Bronchial epithelial cell (primary cell): ENCODE data around the gene USP21. TPM values are rescaled to one million over a fixed set of nuclear protein-coding genes. Genes with fewer than 3 reads are reported as not detected.

Experiments
- DNase-seq: peaks from one replicate; pipeline ENCODE4 v3.0.0-alpha.2; 2010; ENCODE audit warnings: low read depth
- FAIRE-seq: peaks from 2 replicates; lab custom pipeline; 2011; peaks lifted over from hg19 to GRCh38; lab: Jason Lieb, UNC
- H3K27me3 ChIP-seq: 2 replicates; pipeline ENCODE4 v1.5.1; 2011; ENCODE audit warnings: low read length; ENCODE audit not compliant: control insufficient read depth, insufficient read depth
- H3K36me3 ChIP-seq: 2 replicates; pipeline ENCODE4 v1.5.1; 2011; ENCODE audit warnings: low read length; ENCODE audit not compliant: control insufficient read depth, insufficient read depth
- H3K4me3 ChIP-seq: 2 replicates; pipeline ENCODE4 v1.5.1; 2011; ENCODE audit warnings: mild to moderate bottlenecking, low read depth, low read length, control low read depth
- CTCF ChIP-seq: IDR thresholded peaks from 2 replicates; pipeline ENCODE4 v1.5.1; 2011; ENCODE audit warnings: mild to moderate bottlenecking, moderate library complexity, low read length, control low read depth, inconsistent platforms; ENCODE audit not compliant: insufficient read depth, severe bottlenecking
- total RNA-seq: library from RNA; depleted of rRNA; stranded (reverse); fragments of >200 nt; gene quantifications from 2 replicates; pipeline ENCODE4 v1.2.1, GENCODE V29; 2014

The USP21 gene
- total RNA-seq, 1 donor from 2014 or later = 3.9 TPM

- DNase-seq (peak; percentile 57), FAIRE-seq (no peak)
- Histone ChIP-seq H3K27me3 (no peaks in the 10 kb centered on the region), H3K36me3 (no peaks in the 10 kb centered on the region), H3K4me3 (no peak overlapping the region)
- peak; percentile 39 for TF ChIP-seq CTCF
These were observed 19.5 kb upstream of the USP21 start for GRCh38 chr1:161139766-161140165.

DNA sequence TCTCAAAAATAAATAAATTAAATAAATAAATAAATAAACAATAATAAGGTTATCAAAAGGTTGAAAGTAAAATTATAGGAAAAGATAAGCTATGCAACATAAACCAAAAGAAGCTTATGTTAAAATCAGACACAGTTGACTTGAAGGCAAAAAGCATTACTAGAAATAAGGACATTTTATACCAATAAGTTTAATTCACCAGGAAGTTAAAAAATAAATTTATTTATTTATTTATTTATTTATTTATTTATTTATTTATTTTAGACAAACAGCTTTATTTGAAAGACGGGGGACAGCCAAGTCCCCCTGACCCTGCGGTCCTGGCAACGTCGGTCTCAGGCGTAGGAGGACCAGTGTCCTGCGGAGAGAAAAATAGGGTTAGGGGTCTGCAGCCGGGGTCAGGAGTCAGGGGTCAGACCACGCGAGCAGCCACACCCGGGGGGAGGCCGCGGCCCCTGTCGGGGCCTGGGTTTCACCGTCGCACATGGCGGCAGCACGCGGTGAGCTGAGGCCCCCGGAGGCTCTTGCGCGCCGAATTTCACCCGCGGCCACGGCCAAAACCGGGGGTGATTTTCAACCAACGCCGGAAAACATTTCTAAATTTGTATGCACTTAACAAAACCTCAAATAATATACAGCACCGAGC is 18.4 kb upstream of the USP21 start:
- Histone ChIP-seq H3K4me3 (no peak overlapping the region), H3K27me3 (no peaks in the 10 kb centered on the region), H3K36me3 (no peaks in the 10 kb centered on the region)
- no peak for TF ChIP-seq CTCF
- FAIRE-seq (no peak), DNase-seq (no peak)

GRCh38 chr1:161145832-161146231 is 13.5 kb upstream of the USP21 start:
- DNase-seq (no peak), FAIRE-seq (no peak)
- no peaks in the 10 kb centered on the region for H3K36me3 ChIP-seq
- no peak overlapping the region for H3K4me3 ChIP-seq
- TF ChIP-seq CTCF = no peak
- no peaks in the 10 kb centered on the region for H3K27me3 ChIP-seq

DNA sequence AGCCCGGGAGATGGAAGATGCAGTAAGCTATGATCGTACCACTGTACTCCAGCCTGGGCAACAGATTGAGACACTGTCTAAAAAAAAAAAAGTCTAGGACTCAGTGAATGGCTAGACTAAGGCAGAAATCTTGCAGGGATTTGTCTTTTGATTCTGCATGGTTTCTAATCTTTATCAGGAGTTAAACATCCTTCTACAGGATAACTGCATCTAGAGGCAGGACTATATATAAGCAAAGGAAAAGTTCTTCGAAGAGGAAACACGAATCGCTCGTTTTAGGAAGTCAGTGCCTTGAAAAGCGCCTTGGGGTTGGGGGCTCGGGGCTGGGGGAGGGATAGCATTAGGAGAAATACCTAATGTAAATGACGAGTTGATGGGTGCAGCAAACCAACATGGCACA is 6.1 kb upstream of the USP21 start:
- H3K27me3 ChIP-seq = no peaks in the 10 kb centered on the region
- TF ChIP-seq CTCF = no peak
- no peaks in the 10 kb centered on the region for H3K36me3 ChIP-seq
- DNase-seq = no peak
- no peak for FAIRE-seq
- peak overlapping the region; percentile 94 for H3K4me3 ChIP-seq

- Histone ChIP-seq H3K36me3 (peaks cover 3% of the 10 kb centered on the region), H3K27me3 (no peaks in the 10 kb centered on the region), H3K4me3 (peak within 1 kb of the TSS; percentile 94)
- FAIRE-seq = no peak
- TF ChIP-seq CTCF = no peak
- DNase-seq = peak; percentile 83
These were observed 5.5 kb upstream of the USP21 start, which contains the start of gene UFC1 for GRCh38 chr1:161153682-161154337. Gene UFC1 (plus strand): TSS chr1:161153978. CDS start chr1:161153998, 20 bp downstream.

GRCh38 chr1:161157867-161158266 is 1.4 kb upstream of the USP21 start:
- peaks cover 16% of the 10 kb centered on the region for H3K36me3 ChIP-seq
- no peak for TF ChIP-seq CTCF
- no peak overlapping the region for H3K4me3 ChIP-seq
- DNase-seq = no peak
- FAIRE-seq = no peak
- H3K27me3 ChIP-seq = no peaks in the 10 kb centered on the region
